Sigmoid colon (tissue), 7 donors: ENCODE results near the gene ZNF136. TPM values are rescaled to one million over a fixed set of nuclear protein-coding genes. Genes with fewer than 3 reads are reported as not detected.

Experiments
- DNase-seq: peaks from one replicate; pipeline ENCODE4 v3.0.0-alpha.2; 2019
- H3K27ac ChIP-seq, 4 donors: fragments of 200-600 bp; sonication (generic); one replicate each; pipeline ENCODE4 v1.5.1; 2016 to 2019; ENCODE audit warnings: mild to moderate bottlenecking in 1 of 4
- H3K27me3 ChIP-seq, 3 donors: fragments of 200-600 bp; sonication (generic); one replicate each; pipeline ENCODE4 v1.5.1; 2019; ENCODE audit warnings: mild to moderate bottlenecking in 1 of 3
- H3K36me3 ChIP-seq, 4 donors: fragments of 200-600 bp; sonication (generic); one replicate each; pipeline ENCODE4 v1.5.1; 2016 to 2019
- H3K4me1 ChIP-seq, 4 donors: fragments of 200-600 bp; sonication (generic); one replicate each; pipeline ENCODE4 v1.5.1; 2017 to 2019
- H3K4me3 ChIP-seq, 4 donors: fragments of 200-600 bp; sonication (generic); one replicate each; pipeline ENCODE4 v1.5.1; 2017 to 2019; ENCODE audit warnings: mild to moderate bottlenecking in 2 of 4, moderate library complexity in 1 of 4
- H3K9me3 ChIP-seq, 4 donors: fragments of 200-600 bp in 3 of 4; sonication (generic) in 3 of 4; one replicate each; pipeline versions ENCODE4 v1.5.1 to v1.6.1; 2013 to 2019
- CTCF ChIP-seq, 4 experiments: fragments of 450-650 bp in 3 of 4; fragments of 200-600 bp in 1 of 4; IDR thresholded peaks; one replicate each; pipeline ENCODE4 v1.5.1; 2016 to 2019; ENCODE audit warnings: antibody characterized with exemption in 4 of 4, mild to moderate bottlenecking in 3 of 4, moderate library complexity in 2 of 4
- EP300 ChIP-seq, 4 donors: sonication (generic); formaldehyde crosslinking; IDR thresholded peaks; one replicate each; pipeline ENCODE4 v1.6.1; 2017; ENCODE audit warnings: antibody characterized with exemption in 4 of 4
- POLR2A ChIP-seq, 2 donors: fragments of 450-650 bp; IDR thresholded peaks; one replicate each; pipeline ENCODE4 v1.6.1; 2016; ENCODE audit warnings: antibody characterized with exemption in 2 of 2, mild to moderate bottlenecking in 2 of 2, moderate library complexity in 2 of 2
- POLR2AphosphoS5 ChIP-seq, 4 donors: sonication (generic); formaldehyde crosslinking; IDR thresholded peaks; one replicate each; pipeline ENCODE4 v1.6.1; 2017; ENCODE audit warnings: antibody characterized with exemption in 4 of 4
- WGBS, 2 donors: extraction: QIAGEN DNeasy Blood & Tissue Kit; methylation state at CpG; one replicate each; pipeline ENCODE4 v1.1.7; 2013; 5-methylcytosine and 5-hydroxymethylcytosine counted together
- intact Hi-C: fragments of 100-400 bp; cut with DNase I; formaldehyde crosslinking; loops from one replicate; pipeline ENCODE4 v1.15.1; 2023
- polyA plus RNA-seq, 3 donors: library from polyadenylated mRNA; stranded (reverse); fragments of 200-250 nt; gene quantifications; one replicate each; pipeline ENCODE4 v1.2.3, GENCODE V29; 2013
- total RNA-seq, 4 donors: library from RNA; depleted of rRNA; stranded (reverse); fragments of >200 nt; gene quantifications; one replicate each; pipeline ENCODE4 v1.1.0, GENCODE V29; 2016
- donor health status: healthy with polysubstance abuse.
- donor health status: Bipolar disorder and iron deficiency.
- donor health status: healthy.

The ZNF136 gene
- total and polyA plus RNA-seq, 7 donors, result 1.6 to 15.5 (median 9.2) TPM

GRCh38 chr19:12166626-12167025 is 3.7 kb downstream of the ZNF136 start:
- H3K27me3 ChIP-seq, result no peaks in the 10 kb centered on the region
- DNase-seq, result no peak
- WGBS, 2 donors, result 82 to 90% methylated on average over 1 of the region's 1 CpG
- TF ChIP-seq POLR2AphosphoS5 (IDR thresholded peaks at IDR 0.05), result no peak
- no peak for TF ChIP-seq CTCF (IDR thresholded peaks at IDR 0.05)
- no peak for TF ChIP-seq POLR2A (IDR thresholded peaks at IDR 0.05)
- TF ChIP-seq EP300 (IDR thresholded peaks at IDR 0.05), result no peak
- H3K9me3 ChIP-seq, result no peaks in the 10 kb centered on the region
- H3K4me1 ChIP-seq, result peaks cover 0 to 41% (median 32%) of the 10 kb centered on the region in 4 donors
- intact Hi-C loops, result no loop called here
- H3K27ac ChIP-seq, result no peak overlapping the region
- H3K4me3 ChIP-seq, result no peak overlapping the region
- peaks cover 0 to 26% (median 2%) of the 10 kb centered on the region in 4 donors for H3K36me3 ChIP-seq

DNA sequence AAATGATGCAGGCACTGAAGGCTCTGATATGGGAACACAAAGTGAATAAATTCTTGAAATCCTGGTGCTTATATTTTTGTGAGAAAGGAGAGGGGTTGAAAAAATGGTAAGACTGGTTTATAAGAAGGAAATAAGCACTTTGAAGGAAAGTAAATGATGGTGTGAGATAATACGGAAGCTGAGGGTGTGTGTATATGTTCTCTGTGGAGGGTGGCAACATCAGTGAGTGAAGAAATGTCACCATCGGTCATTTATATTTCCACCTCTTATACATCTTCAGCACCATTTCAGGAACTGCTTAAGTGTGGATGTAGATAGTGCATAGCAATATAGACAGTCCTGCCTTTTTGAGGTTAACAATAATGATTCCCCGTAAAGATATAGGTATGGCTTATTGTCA is 17.5 kb downstream of the ZNF136 start:
- H3K27ac ChIP-seq, result no peak overlapping the region
- WGBS, 2 donors, result 95 to 96% methylated on average over 3 of the region's 3 CpGs
- TF ChIP-seq POLR2A (IDR thresholded peaks at IDR 0.05) (no peak), EP300 (IDR thresholded peaks at IDR 0.05) (no peak), CTCF (IDR thresholded peaks at IDR 0.05) (no peak), POLR2AphosphoS5 (IDR thresholded peaks at IDR 0.05) (no peak)
- intact Hi-C loops, result no loop called here
- peaks cover 0 to 8% (median 0%) of the 10 kb centered on the region in 4 donors for H3K36me3 ChIP-seq
- no peaks in the 10 kb centered on the region for H3K27me3 ChIP-seq
- no peak for DNase-seq
- peaks cover 0 to 23% (median 1%) of the 10 kb centered on the region in 4 donors for H3K9me3 ChIP-seq
- no peaks in the 10 kb centered on the region for H3K4me1 ChIP-seq
- H3K4me3 ChIP-seq, result no peak overlapping the region

GRCh38 chr19:12187625-12188024 is 24.7 kb downstream of the ZNF136 start:
- WGBS, 2 donors, result 97 to 98% methylated on average over 6 of the region's 6 CpGs
- peaks cover 19 to 66% (median 38%) of the 10 kb centered on the region in 4 donors for H3K36me3 ChIP-seq

DNA sequence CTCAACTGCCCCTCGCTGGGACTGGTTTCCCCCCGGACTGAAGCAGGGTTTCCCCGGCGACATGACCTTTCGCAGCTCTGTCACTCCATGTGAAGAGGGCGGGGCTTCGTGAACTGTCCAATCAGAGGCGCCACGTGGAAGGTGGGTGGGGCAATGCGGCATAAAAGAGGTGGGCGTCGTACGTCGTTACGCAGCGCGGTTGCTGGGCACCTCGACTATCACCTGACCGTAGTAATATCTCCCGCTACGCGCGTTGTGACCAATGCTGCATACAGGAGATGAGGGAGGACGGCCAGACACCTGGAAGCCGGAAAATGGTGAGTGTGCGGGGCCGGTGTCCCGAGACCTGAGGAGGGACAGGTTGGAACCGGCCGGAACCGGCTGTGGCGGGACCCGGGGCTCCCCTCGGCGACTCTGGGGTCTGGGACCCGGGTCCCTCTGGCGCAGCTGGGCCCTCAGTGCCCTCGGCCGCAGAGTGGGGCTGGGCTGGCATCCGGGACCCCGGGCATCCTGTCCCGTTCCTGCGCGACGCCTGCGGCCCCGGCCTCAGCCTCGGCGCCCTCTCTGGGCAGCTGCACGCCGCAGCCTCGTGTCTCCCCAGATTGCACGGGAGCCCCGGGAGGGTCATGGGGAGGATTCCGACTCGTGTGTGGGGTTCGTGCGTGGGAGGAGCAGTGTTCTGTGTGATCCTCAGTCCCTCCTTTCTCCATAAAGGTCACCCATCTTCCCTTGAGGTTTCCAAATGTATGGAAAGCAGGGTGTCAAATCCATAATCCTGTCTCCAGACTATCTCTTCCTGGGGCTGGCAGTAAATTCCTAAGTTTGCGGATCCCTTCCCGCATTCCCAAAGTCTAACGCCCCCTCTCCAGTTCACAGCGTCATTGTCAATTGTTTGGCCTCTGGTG is 32.2 kb downstream of the ZNF136 start:
- WGBS, 2 donors, result 2 to 9% methylated on average over 62 of the region's 62 CpGs

More at GRCh38 chr19:12187625-12188024, 24.7 kb downstream of the ZNF136 start:
- no peaks in the 10 kb centered on the region for H3K4me1 ChIP-seq
- no peak overlapping the region for H3K4me3 ChIP-seq
- no peak for DNase-seq
- no peak overlapping the region for H3K27ac ChIP-seq
- intact Hi-C loops, result no loop called here
- no peaks in the 10 kb centered on the region for H3K27me3 ChIP-seq
- TF ChIP-seq EP300 (IDR thresholded peaks at IDR 0.05) (no peak), POLR2A (IDR thresholded peaks at IDR 0.05) (no peak), CTCF (IDR thresholded peaks at IDR 0.05) (no peak), POLR2AphosphoS5 (IDR thresholded peaks at IDR 0.05) (no peak)
- H3K9me3 ChIP-seq, result peaks cover 12 to 53% (median 16%) of the 10 kb centered on the region in 4 donors

More for the DNA sequence above, 32.2 kb downstream of the ZNF136 start:
- H3K27me3 ChIP-seq, result no peaks in the 10 kb centered on the region
- H3K9me3 ChIP-seq, result peaks cover 0 to 16% (median 0%) of the 10 kb centered on the region in 4 donors
- peak; percentile 94 for DNase-seq
- TF ChIP-seq POLR2A (IDR thresholded peaks at IDR 0.05) (peak in 1 of 2 donors; percentile 12), POLR2AphosphoS5 (IDR thresholded peaks at IDR 0.05) (peak; percentile 79 to 92 (median 83)), EP300 (IDR thresholded peaks at IDR 0.05) (peak in 2 of 4 donors; percentile 7 to 37), CTCF (IDR thresholded peaks at IDR 0.05) (no peak)
- intact Hi-C loops, result loop anchor here (10.0 kb wide), 2 partner anchors 100 to 170 kb away; partner anchors contain the start of genes ZNF44 and ZNF442
- H3K36me3 ChIP-seq, result peaks cover 0 to 24% (median 3%) of the 10 kb centered on the region in 4 donors
- peak overlapping the region; percentile 84 to 86 (median 84) for H3K27ac ChIP-seq
- peaks cover 0 to 17% (median 9%) of the 10 kb centered on the region in 4 donors for H3K4me1 ChIP-seq
- peak overlapping the region; percentile 68 to 81 (median 72) for H3K4me3 ChIP-seq
